HG02763 (cell line): ENCODE results near the gene PARD3.

Source experiments
- ATAC-seq: cut with Tn5 transposase; IDR thresholded peaks from one replicate; pipeline ENCODE4 v1.9.1; 2021; ENCODE audit warnings: mild to moderate bottlenecking, moderate library complexity; ENCODE audit not compliant: unreplicated experiment

Gene PARD3

DNA sequence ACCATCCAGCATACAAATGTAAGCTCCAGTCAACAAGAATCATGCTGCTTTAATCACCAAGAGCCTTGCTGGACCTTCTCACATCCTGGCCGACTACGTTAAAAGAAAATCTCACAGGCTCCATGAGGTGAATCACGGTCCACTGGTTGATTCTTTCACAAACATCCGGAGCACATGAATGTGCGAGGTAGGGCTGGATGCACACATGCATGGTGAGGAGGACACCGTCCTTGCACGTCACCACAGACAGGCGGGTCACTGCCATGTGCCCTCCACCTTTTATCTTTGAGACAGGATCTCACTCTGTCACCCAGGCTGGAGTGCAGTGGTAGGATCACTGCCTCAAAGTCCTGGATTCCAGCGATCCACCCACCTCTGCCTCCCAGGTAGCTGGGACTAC, 265.1 kb downstream of the PARD3 start:
- ATAC-seq, result no peak

DNA sequence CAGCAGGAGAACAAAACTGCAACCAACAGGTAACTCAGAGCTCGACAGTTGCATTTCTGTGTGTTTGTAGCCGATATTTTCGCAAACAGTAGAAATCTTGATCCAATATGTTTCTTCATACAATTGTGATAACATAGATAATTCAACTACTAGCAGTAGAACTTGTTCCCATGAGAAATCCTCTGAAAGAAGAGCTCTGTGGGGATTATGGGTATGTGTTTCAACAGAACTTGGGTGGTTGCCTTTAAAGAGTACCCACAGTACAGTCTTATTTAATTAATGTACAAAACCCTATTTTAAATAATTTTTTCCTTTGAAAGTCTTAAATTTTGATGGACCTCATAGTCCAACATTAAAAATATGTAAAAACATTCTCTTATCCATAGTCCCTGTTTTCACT, 266.1 kb downstream of the PARD3 start:
- ATAC-seq, result no peak

- no peak for ATAC-seq
Measured at GRCh38 chr10:34548466-34548865, 266.6 kb downstream of the PARD3 start.

- no peak for ATAC-seq
Measured at GRCh38 chr10:34547695-34548094, 267.4 kb downstream of the PARD3 start.

DNA sequence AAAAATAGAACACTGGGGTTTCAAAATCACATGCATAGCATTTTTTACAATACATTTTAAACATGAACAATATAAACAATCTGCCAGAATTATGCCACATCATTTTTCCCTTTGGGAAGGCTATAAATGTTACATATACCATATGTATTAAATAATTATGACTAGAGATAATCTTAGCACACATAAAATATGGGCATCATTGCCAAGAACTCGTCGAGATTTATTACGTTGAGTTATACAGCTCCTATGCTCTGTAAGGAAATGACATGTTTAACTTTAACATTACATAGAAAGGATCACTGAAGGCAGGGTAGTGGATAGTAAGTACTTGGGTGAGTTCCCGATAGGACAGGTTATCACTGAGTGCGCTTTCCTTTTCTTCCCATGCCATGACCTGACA, 267.8 kb downstream of the PARD3 start:
- no peak for ATAC-seq

DNA sequence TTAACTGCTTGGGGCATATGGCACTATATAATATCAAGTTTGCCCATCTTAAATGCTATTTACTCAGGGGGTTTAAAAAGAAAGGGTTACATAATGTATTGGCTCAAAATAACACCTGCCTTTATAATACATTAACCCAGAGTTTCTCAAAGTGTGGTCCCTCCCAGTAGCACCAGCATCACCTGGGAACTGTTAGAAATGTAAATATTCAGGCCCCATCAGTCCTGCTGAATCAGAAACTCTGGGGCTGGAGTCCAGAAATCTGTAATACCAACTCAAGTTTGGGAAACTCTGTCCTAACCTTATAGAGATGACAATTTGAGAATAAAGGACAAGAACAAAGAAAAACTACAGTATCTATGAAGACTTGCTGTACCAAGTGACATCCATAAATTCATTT, 270.7 kb downstream of the PARD3 start:
- no peak for ATAC-seq

DNA sequence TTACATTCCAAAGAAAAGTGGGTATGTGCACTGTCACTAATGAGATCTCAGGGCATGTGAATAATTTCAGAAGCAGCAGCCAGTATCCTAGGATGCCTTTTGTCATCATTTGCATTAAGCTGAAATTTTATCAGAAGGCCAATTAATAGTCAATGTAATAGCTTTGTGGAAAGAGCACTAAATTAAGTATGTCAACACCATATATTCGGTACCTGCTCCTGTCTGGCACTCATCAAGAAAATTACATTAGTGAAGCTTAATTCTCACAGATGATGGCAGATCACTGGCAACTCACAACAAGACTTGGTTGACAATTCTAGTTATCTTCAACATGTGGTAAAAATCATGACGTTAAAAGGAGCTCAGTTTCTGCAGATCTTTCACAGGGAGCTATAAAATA, 271.4 kb downstream of the PARD3 start:
- no peak for ATAC-seq

- ATAC-seq, result no peak
Measured at GRCh38 chr10:34540492-34540891, 274.6 kb downstream of the PARD3 start.

DNA sequence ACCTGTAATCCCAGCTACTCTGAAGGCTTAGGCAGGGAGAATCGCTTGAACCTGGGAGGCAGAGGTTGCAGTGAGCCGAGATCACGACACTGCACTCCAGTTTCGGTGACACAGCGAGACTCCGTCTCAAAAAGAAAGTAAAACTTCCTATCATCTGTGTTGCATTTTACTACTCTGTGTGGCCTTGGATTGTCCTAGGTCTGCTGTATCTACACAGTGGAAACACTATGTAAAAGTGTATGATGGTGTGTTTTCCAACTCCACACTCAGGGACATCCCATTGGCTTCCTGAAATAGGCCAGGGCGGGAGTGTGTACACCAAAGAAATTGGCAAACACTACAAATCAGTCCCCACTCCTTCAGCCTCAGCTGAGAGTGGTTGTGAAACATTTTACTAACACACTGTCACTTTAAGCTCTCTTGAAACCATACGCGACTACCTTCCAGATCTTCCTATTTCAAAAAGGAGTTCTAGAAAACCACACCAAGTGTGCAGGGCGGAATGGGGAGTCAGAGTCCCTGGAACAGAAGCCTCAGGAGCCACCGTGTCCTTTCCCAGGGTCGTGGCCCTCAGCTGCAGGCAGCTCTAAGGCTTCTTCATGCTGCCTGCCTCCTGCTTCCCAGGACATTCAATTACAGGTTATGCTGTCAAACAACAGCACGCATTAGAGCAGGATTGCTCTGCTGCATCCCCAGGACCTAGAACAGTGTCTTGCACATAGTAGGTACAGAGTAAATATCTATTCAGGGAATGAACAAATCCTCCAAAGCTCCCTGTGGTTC, 275.4 kb downstream of the PARD3 start:
- peak; percentile 54 for ATAC-seq

DNA sequence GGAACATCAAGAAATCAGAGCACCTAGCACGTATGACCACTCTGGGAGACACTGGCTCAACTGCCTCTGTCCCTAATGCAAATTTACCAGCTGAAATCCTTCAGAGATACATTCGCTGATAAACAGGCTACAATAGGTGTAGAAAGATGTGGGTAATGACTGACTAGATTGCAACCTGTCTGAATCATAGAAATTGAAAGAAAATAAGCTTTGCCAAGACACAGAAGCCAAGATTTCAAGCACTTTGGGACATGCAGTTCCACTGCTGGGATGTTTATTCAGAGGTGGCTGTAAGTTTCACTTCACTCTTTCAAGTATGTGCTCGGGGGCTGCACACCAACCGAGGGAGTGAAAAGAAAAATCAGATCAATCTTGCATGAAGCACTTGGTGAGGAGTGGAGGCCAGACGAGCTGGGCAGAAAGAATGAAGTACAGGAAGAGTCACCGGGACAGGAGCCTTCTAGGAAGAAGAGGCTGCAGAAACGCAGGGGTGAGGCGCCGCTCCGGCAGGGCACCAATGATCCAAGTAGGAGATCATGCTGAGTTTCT, 276.7 kb downstream of the PARD3 start:
- ATAC-seq, result peak; percentile 41

DNA sequence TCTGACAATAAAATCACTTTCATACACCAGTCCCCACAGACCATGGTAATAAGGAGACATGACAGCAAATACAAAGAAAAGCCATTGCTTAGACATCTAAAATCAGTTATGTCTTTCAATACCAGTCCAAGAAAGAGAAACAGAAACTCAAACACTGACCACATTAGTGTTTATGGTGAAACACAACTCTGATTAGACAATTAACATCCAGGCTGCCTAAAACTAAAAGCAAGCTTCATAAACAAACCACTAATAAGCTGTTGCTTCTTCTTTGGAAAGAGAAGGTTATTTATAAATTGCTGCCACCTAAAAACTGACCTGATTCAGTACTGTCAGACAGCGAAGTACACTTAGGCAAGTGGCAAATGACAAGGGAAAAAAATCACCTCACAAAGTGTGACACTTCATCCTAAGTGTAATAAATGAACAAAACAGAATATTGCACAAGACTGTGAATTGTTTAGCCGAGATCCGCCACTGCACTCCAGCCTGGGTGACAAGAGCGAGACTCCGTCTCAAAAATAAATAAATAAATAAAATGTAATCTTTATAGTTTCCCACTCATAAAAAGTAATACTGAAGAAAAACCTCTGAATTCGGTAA, 277.4 kb downstream of the PARD3 start:
- peak; percentile 69 for ATAC-seq

DNA sequence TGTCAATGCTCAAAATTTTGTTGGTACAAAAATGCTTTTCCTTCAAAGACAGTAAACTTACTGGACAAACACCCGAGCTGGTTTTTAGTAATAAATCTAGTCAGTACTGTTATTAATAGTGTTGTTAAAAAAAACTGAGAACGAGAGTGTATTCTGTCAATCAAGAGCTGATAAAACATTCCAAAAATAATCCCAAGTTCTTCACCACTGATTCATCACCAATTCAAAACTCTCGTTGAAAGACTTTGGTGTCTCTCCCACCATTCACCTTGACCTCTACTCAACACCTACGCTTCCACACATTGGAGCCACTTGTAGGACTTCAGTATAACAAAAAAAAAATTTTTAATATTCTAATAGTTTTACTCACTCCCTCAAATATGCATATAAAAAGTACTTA, 279.2 kb downstream of the PARD3 start:
- ATAC-seq, result no peak

- ATAC-seq, result no peak
Measured at GRCh38 chr10:34530778-34531177, 284.3 kb downstream of the PARD3 start.

DNA sequence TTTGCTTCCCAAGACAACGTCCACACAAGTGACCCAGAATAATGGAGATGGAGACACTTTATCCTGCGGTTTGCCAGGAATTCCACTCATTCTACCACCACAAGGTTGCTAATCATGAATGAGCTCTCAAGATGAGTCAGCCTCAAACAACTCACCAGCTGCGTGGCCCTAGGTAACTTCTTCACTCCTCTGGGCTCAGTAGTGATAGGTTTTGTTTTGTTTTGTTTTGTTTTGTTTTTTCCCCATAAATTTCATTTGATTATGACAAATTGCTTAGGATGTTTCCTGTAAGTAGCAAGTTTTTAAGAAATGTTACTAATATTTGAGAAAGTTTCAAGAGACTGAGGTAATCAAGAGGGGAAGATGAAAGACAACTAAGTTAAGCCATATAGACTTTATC, 286.8 kb downstream of the PARD3 start:
- no peak for ATAC-seq

- ATAC-seq, result no peak
Measured at GRCh38 chr10:34526758-34527730, 288.1 kb downstream of the PARD3 start.

DNA sequence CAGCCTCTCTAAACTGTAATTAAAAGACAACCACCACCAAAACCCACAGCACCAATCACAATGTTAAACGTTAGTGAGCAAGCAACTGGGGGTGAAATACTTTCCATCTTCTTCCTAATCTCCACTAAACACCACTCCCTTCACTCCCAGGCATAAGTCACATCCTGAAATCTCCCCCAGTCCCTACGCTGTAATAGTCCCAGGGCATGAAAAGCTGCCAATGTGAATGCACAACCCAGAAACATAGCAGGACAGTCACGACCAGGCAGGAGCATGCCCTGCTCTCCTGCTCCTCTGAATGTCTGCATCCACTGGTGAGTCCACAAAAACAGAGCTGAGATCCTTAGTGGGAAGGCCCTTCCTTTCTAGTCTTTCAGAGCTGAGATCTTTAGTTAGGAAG, 288.9 kb downstream of the PARD3 start:
- no peak for ATAC-seq

DNA sequence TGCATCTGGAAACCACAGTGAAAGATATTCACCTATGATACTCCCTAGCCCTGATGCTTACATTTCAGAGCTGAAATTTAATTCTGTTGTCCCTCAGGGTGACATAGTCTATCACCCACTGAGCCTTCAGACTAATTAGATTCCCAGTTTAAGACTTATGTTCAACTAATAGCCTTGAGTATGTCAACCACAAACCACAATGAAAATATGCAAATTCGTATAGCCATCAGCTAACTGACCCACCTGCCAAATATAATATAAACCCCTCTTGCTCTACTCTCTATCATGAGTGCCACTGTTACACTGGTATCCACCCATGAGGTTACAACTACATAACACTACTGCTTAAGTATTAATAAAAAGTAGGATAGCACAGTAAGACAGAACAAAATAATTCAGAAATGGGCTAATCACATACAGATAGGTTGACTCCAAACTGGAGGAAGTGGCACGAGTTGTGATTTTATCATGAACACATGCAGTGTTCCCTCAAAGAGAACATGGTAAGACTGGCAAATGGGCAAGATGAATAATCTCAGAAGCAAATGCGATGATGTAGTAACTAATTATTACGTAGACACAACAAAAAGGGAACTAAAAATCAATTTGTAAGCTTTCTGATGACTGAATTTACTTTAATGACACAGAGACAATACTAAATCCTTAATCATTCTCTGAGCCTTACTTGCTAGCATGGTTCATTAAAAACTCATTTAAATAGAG, 290.6 kb downstream of the PARD3 start:
- no peak for ATAC-seq

DNA sequence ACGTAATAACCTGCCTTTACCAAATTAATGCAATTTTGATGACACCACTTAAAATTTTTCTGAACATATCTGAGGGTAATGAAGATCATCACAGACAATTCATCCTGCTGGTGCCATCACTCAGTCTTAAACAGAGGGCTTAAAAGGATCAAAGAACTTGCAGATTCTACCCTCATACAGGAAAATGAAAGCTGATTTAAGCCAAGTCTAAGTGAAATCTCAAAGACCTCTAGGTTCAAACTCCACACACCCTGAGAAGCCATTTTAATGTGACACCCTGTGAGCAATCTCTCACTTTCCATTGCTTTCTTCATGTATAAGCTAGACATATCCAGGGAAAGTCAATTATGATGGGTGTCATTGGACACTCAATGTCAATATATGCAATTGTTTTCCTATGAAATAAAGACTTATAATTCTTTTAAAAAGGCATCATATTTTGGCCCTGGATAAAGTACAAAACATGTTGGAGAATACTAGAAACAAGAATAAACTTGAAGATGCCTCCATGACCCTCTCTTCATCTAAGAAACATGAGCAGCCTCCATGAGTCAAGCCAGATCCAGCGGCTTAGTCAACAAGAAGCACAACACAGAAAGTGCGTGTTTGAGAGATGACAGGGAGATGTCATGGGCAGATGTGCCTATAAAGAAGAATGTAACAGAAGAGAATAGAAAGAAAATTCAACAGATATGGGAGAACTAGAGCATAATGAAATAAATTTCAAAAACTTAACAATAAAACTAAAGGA, 291.9 kb downstream of the PARD3 start:
- no peak for ATAC-seq

GRCh38 chr10:34522546-34522945, 292.6 kb downstream of the PARD3 start:
- no peak for ATAC-seq

DNA sequence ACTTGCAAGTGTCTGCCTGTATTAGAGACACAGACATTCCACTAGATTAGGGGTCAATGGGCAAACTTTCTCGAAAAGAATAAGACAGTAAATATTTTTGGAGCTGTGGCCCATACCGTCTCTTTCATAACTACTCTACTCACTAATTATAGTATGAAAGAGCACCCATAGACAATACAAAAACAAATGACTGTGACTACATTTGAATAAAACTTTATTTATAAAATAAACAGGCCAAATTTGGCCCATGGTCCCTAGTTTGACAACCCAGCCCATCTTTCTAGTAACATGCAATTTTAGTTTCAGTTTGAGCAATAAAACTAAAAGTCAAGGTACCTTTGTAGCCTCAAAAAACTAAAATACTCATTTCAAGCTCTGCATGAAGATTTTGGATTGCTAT, 294.6 kb downstream of the PARD3 start:
- no peak for ATAC-seq
